D721Med (cell line): ENCODE measurements around the gene RNF40.
A peak's percentile ranks its signal among the peaks of the same experiment; 100 is the strongest.
"Not testable (repeated sequence)": the region's sequence is repeated elsewhere in the genome, so short reads cannot be mapped to it uniquely, and the experiment has no call there.

ENCODE experiments used
- DNase-seq: peaks from one replicate; pipeline ENCODE4 v3.0.0; 2011; ENCODE audit warnings: low spot score; ENCODE audit not compliant: insufficient read length
- FAIRE-seq: peaks from 2 replicates; lab custom pipeline; 2011; peaks lifted over from hg19 to GRCh38; lab: Jason Lieb, UNC
- CTCF ChIP-seq: IDR thresholded peaks from 2 replicates; pipeline ENCODE4 v1.5.1; 2012; ENCODE audit warnings: mild to moderate bottlenecking, control low read depth; ENCODE audit not compliant: insufficient read depth; ENCODE audit errors: missing control alignments

RNF40 gene

GRCh38 chr16:30794634-30795033, 32.5 kb downstream of the RNF40 start:
- DNase-seq, result no peak
- no peak for FAIRE-seq
- TF ChIP-seq CTCF, result no peak

- FAIRE-seq, result no peak
Observed at GRCh38 chr16:30797670-30798309, 35.7 kb downstream of the RNF40 start.

GRCh38 chr16:30802936-30803335, 40.8 kb downstream of the RNF40 start:
- FAIRE-seq, result no peak
- no peak for TF ChIP-seq CTCF
- no peak for DNase-seq

More at GRCh38 chr16:30797670-30798309, 35.7 kb downstream of the RNF40 start:
- TF ChIP-seq CTCF, result no peak
- DNase-seq, result no peak

- FAIRE-seq (no peak), DNase-seq (no peak)
- no peak for TF ChIP-seq CTCF
Observed at GRCh38 chr16:30805056-30805369, 42.9 kb downstream of the RNF40 start.

- no peak for TF ChIP-seq CTCF
- DNase-seq, result peak; percentile 81
- no peak for FAIRE-seq
Observed at GRCh38 chr16:30805370-30806169, 43.4 kb downstream of the RNF40 start.

- no peak for TF ChIP-seq CTCF
- no peak for DNase-seq
- no peak for FAIRE-seq
Observed at GRCh38 chr16:30808146-30808545, 46.0 kb downstream of the RNF40 start.

GRCh38 chr16:30808890-30809426, 46.8 kb downstream of the RNF40 start:
- DNase-seq, FAIRE-seq: not testable (repeated sequence)

GRCh38 chr16:30809675-30810074, 47.6 kb downstream of the RNF40 start:
- not testable (repeated sequence) for DNase-seq, FAIRE-seq
